ENCODE measurements around the gene ACOT7. TPM values are rescaled to one million over a fixed set of nuclear protein-coding genes. Genes with fewer than 3 reads are reported as not detected.

ACOT7 gene
- total RNA-seq, 1 donor from 2014 or later: 35.1 TPM

- DNase-seq (ENCODE audit: low spot score): no peak
- H3K36me3 Mint-ChIP-seq (ENCODE audit: low read depth, unreplicated experiment): no peaks in the 10 kb centered on the region
- H3K4me3 Mint-ChIP-seq (ENCODE audit: unreplicated experiment): no peak overlapping the region
- no peaks in the 10 kb centered on the region for H3K9me3 Mint-ChIP-seq (ENCODE audit: unreplicated experiment)
- H3K27ac Mint-ChIP-seq (ENCODE audit: unreplicated experiment): peak overlapping the region; percentile 24
- peaks cover 9% of the 10 kb centered on the region for H3K27me3 Mint-ChIP-seq (ENCODE audit: unreplicated experiment)
- TF ChIP-seq, protein P1, sequence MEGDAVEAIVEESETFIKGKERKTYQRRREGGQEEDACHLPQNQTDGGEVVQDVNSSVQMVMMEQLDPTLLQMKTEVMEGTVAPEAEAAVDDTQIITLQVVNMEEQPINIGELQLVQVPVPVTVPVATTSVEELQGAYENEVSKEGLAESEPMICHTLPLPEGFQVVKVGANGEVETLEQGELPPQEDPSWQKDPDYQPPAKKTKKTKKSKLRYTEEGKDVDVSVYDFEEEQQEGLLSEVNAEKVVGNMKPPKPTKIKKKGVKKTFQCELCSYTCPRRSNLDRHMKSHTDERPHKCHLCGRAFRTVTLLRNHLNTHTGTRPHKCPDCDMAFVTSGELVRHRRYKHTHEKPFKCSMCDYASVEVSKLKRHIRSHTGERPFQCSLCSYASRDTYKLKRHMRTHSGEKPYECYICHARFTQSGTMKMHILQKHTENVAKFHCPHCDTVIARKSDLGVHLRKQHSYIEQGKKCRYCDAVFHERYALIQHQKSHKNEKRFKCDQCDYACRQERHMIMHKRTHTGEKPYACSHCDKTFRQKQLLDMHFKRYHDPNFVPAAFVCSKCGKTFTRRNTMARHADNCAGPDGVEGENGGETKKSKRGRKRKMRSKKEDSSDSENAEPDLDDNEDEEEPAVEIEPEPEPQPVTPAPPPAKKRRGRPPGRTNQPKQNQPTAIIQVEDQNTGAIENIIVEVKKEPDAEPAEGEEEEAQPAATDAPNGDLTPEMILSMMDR (IDR thresholded peaks at IDR 0.05; ENCODE audit: unreplicated experiment): no peak
- H3K4me1 Mint-ChIP-seq (ENCODE audit: unreplicated experiment): no peaks in the 10 kb centered on the region
These were observed 122.6 kb downstream of the ACOT7 start for GRCh38 chr1:6271006-6271405.

- Mint-ChIP-seq H3K9me3 (ENCODE audit: unreplicated experiment) (no peaks in the 10 kb centered on the region), H3K4me3 (ENCODE audit: unreplicated experiment) (no peak overlapping the region), H3K27ac (ENCODE audit: unreplicated experiment) (no peak overlapping the region), H3K36me3 (ENCODE audit: low read depth, unreplicated experiment) (no peaks in the 10 kb centered on the region), H3K27me3 (ENCODE audit: unreplicated experiment) (peaks cover 9% of the 10 kb centered on the region), H3K4me1 (ENCODE audit: unreplicated experiment) (no peaks in the 10 kb centered on the region)
- TF ChIP-seq, protein P1 (IDR thresholded peaks at IDR 0.05; ENCODE audit: unreplicated experiment): no peak
- no peak for DNase-seq (ENCODE audit: low spot score)
These were observed 123.2 kb downstream of the ACOT7 start for GRCh38 chr1:6270401-6270800.

DNA sequence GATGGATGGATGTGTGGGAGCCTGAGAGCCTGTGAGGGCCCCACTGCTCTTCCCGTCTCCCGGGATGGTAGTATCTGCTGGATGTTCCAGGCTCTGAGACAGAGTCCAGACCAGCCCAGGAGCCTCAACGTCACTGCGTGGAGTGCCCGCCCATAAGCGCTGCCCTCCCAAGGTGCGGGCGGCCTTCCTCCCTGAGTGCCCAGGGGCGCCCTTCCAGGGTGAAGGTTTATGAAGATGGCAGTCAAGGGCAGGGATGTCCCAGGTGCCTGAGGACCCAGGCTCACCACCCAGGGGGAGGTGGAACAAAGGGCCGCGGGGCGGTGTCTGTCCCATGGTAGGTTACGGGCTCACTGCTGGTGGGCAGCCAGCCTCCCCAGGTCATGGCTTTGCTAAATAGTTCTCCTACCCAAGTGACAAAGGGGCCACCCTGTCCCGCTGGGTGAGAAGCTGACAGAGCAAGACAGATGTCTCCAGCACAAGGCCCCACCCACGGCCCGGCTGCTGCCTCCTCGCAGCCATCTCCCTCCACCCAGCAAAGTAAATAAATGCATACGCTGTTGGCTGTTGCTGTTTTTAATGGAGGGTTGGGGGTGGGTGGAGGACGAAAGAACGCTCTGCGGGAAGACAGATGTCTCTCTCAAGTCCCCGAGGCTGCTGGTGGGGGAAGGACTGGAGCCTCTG, 123.7 kb downstream of the ACOT7 start:
- Mint-ChIP-seq H3K27me3 (ENCODE audit: unreplicated experiment) (peaks cover 9% of the 10 kb centered on the region), H3K27ac (ENCODE audit: unreplicated experiment) (no peak overlapping the region), H3K4me3 (ENCODE audit: unreplicated experiment) (no peak overlapping the region), H3K9me3 (ENCODE audit: unreplicated experiment) (no peaks in the 10 kb centered on the region), H3K4me1 (ENCODE audit: unreplicated experiment) (no peaks in the 10 kb centered on the region), H3K36me3 (ENCODE audit: low read depth, unreplicated experiment) (no peaks in the 10 kb centered on the region)
- no peak for DNase-seq (ENCODE audit: low spot score)
- TF ChIP-seq, protein P1 (IDR thresholded peaks at IDR 0.05; ENCODE audit: unreplicated experiment): no peak

GRCh38 chr1:6269296-6269695, 124.3 kb downstream of the ACOT7 start:
- no peak overlapping the region for H3K27ac Mint-ChIP-seq (ENCODE audit: unreplicated experiment)
- H3K4me1 Mint-ChIP-seq (ENCODE audit: unreplicated experiment): no peaks in the 10 kb centered on the region
- peaks cover 10% of the 10 kb centered on the region for H3K27me3 Mint-ChIP-seq (ENCODE audit: unreplicated experiment)
- no peak for DNase-seq (ENCODE audit: low spot score)
- no peaks in the 10 kb centered on the region for H3K9me3 Mint-ChIP-seq (ENCODE audit: unreplicated experiment)
- H3K36me3 Mint-ChIP-seq (ENCODE audit: low read depth, unreplicated experiment): no peaks in the 10 kb centered on the region
- TF ChIP-seq, protein P1 (IDR thresholded peaks at IDR 0.05; ENCODE audit: unreplicated experiment): no peak
- no peak overlapping the region for H3K4me3 Mint-ChIP-seq (ENCODE audit: unreplicated experiment)

- TF ChIP-seq, protein P1 (IDR thresholded peaks at IDR 0.05; ENCODE audit: unreplicated experiment): no peak
- Mint-ChIP-seq H3K27ac (ENCODE audit: unreplicated experiment) (no peak overlapping the region), H3K4me3 (ENCODE audit: unreplicated experiment) (no peak overlapping the region), H3K9me3 (ENCODE audit: unreplicated experiment) (no peaks in the 10 kb centered on the region), H3K36me3 (ENCODE audit: low read depth, unreplicated experiment) (no peaks in the 10 kb centered on the region), H3K4me1 (ENCODE audit: unreplicated experiment) (no peaks in the 10 kb centered on the region), H3K27me3 (ENCODE audit: unreplicated experiment) (peaks cover 12% of the 10 kb centered on the region)
- no peak for DNase-seq (ENCODE audit: low spot score)
These were observed 125.2 kb downstream of the ACOT7 start for GRCh38 chr1:6268415-6268814.

Measured in endothelial cell (in vitro differentiated cells).